HG02943 (cell line): ENCODE measurements around the gene AGER.
"Not testable (repeated sequence)": the region's sequence is repeated elsewhere in the genome, so short reads cannot be mapped to it uniquely, and the experiment has no call there.

Experiments
- ATAC-seq: cut with Tn5 transposase; IDR thresholded peaks from one replicate; pipeline ENCODE4 v1.9.1; 2021; ENCODE audit warnings: mild to moderate bottlenecking, low read depth, moderate library complexity; ENCODE audit not compliant: unreplicated experiment

The AGER gene

DNA sequence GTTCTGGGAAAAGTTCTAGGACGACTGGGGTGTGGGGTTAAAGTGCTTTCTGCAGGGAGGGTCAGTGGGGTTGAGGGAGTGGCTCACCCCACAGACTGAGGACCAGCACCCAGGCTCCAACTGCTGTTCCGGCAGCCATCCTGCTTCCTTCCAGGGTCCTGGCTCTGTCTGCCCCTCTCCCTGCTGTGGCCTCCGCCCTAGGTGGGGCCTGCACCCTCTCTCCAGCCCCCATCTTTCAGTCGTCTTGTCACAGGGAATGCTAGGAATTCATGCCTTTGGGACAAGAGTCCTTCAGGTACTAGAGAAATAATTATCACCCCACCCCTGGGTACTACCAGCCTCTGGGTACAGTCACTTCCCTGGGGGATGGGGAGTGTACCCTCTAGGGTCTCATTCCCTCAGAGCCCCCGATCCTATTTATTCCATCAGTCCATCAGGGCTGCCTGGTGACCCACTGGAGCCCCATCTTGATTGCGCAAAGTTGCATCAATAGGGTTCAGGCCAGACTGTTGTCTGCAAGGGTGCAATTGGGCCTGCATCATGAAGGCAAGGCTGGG, at the start of gene AGER:
Gene AGER, minus strand, starts transcription at position 170 of the 557 bp plus-strand sequence. Its CDS starts 31 bp downstream, at position 139.
- ATAC-seq = no peak

DNA sequence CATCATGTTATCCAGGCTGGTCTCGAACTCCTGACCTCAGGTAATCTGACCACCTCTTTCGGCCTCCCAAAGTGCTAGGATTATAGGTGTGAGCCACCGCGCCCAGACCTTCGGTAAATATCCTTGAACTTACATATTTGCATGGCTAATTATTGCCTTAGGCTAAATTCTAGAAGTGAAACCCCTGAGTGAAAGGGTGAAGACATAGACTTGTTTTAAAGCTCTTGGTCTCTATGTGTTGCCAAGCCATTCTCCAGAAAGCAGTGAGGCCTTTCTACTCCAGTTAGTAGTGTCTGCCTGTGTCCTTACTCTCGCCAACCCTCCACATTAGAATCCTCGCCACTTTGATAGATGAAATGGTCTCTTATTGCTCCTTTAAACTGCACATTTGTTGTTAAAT, 42.4 kb upstream of the AGER start:
- ATAC-seq = no peak

DNA sequence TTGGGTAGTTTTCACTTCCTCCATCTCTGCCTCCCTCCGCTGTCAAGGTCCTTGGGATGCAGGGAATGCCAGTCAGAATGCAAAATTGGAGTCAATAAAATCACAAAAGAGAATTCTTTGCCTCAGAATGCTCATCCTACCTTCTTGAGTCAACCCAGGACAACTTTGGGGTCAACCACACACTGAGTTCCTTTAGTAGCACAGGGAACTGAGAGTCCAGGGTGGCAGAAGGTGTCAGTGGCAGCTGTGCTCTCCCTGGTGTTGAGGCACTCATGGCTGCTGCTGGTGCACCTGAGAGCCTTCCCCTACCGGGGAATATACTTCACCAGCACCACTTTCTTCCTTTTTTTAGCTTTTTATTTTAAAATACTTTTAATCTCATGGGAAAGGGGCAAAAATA, 40.6 kb upstream of the AGER start:
- ATAC-seq = no peak

DNA sequence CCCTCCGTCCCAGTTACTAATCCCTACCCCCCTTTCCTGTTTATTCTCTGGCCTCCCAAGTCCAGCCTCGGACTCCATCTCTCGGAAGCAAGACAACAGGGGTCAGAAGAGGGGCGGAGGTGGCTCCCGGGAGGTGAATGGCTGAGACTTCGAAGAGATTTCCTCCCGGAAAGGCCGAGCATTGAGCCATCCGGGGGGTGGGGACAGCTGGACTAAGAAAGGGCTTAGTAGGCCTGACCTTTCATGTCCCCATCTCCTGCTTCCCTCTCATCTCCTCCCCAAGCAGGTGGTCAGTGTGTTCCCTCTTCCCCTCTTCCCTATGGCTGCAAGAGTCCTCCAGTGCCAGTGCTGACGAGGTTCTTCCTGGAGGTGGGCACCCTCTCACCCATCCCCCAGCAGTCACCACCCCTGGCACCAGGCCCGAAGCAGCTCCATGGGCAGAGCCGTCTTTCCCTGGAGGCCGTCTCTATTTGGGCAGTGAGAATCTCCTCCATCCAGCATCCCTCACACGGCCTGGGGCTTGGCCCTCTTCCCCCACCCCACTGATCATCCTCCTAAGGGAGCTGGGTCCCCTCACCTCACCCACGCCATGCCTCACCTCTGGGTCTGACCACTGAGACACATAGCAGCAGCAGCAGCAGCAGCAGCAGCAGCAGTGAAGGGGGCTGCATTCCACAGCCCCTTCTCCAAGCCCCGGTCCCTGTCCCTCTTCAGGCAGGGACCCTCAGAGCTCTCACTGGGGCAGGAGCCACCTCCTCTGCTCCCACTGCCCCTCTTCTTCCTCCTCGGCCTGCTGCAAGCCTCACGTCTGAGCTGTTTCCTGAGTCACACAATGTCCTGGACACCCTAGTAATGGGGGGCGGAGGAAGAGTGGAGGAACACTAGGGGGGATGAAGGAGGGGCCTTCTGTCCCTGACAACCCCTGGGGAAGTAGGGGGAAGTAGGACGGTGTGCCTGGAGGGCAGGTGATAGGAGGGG, 39.5 kb upstream of the AGER start, which contains the start of gene NOTCH4:
Gene NOTCH4, minus strand, starts transcription at position 810 of the 978 bp plus-strand sequence. Its CDS starts 139 bp downstream, at position 671.
- no peak for ATAC-seq

DNA sequence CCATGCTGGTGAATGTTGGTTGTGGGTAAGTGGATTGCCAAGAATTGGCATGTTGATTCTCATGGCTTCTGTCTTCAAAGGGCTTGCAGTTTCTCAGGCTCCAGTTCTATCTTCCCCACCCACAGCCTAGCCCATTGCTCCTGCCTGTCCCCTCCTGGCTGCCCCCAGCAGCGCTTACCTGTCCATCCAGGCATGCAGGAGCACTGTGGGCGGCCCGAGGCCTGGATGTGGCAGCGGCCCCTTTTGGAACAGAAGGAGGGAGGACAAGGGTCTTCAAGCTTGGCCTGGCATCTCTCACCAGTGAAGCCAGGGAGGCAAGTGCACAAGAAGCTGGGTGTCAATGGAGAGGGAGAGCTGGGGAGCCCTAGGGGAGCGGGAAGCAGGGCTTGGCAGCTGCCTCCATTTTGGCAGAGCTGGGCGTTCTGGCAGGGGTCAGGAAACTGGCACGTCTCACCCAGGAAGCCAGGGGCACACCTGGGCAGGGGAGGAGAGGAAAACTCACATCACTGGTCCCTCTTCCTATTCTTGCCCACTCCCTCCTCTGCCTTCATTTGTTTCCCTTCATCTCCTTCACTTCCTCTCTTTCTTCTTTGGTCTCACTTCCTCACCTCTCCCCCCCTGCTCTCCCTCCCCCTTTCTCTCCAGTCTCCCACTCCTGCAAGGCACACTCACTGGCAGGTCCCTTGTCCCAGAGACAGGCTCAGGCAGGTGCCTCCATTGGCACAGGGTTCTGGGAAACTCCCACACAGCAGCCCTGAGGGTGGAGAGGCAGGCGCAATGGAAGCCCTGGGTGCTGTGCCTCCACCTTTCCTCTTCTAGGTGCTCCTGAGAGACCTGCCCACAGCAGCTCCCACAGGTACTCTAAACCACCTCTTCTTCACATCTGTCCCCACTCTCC, 38.5 kb upstream of the AGER start:
- ATAC-seq = no peak

DNA sequence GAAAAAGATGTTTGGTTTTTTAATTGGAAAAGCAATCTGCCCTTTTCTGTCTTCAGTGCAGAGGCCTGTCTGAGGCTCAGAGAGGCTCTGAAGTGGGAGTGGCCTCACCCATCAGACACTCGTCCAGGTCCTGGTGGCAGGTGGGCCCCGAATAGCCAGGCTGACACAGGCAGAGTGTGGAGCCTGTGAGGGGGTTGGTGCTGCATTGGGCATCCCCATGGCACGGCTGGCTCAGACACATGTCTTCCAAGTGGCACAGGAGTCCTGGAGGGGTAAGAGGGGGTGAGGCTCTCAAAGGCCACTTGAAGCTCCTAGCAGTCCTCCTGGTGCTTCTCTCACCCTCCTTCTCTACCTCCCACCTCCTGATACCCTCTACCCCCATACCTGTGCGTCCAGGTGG, 36.0 kb upstream of the AGER start:
- no peak for ATAC-seq

DNA sequence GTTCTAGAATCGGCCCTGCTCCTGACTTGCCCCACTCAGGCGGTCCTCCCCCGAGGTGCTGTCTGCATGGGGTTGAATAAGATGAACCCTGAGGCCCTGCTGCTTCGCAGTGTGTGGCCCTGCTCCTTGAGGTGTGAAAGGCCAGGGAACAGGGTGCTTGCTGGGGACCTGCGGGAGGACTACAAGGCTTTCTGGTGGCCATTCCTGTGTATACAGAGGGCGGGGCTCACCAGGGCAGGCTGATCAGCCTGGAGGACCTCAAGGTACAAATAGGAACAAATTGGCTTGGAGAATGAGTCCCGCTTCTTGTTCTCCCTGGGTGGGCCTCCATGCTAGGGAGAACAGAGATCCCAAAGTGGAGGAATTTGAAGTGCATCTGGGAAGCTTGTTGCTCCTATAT, 34.1 kb upstream of the AGER start:
- ATAC-seq = no peak

DNA sequence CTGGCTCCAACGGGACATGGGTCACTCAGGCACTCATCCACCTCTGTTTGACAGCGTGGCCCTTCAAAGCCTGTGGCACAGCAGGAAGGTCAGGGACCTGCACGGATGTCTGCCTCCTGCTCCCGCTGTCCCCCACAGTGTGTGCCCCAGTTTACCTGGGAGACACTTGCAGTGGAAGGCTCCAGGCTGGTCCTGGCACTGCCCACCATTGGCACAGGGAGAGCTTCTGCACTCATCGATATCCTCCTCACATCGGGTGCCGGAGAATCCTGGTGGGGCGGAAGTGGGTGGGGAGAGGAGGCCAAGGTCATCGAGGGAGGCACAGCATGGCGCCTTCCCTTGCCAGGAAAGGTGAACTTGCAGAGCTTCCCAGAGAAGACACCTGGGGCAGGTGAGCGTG, 32.9 kb upstream of the AGER start:
- ATAC-seq = no peak

DNA sequence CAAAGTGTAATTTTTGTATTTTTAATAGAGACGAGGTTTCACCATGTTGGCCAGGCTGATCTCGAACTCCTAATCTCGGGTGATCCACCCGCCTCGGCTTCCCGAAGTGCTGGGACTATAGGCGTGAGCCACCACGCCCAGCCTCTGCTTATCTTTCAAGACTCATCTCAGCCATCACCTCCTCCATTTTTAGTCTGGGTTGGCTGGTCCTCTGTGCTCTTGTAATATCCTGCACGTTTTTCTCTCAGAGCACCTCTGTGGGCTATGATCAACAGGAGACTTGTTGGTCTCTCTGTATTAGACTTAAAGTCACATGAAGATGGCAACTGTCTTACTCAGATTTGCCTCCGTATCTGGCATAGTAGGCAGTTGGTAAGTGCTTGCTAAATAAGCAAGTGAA, 32.2 kb upstream of the AGER start:
- no peak for ATAC-seq

DNA sequence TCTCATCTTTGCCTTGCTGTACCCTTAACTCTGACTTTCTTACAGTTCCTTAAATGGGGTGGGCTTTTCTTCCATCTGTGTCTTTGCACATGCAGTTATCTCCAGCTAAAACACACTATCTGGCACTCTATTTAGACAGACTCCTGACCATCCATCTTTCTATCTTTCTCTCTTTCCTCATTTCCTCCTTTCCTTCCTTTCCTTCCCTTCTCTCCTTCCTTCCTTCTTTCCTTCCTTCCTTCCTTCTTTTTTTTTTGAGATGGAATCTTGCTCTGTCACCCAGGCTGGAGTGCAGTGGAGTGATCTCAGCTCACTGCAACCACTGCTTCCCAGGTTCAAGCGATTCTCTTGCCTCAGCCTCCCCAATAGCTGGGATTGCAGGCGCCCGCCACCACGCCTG, 31.6 kb upstream of the AGER start:
- no peak for ATAC-seq

DNA sequence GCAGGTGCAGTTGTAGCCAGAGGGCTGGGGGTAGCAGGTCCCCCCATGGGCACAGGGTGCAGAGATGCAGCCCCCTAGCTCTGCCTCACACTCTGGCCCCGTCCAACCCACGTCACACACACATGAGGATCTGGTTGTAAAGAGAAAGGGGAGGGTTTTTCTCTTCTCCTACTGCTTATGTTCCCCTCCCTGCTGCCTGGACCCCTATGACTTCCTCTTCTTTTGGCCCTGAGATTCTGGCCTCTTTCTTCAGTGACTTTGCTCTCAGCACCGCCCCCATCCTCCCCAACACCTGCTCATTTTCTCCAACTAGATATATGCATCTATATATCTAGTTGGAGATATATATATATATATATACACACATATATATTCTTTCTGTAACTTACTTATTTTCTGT, 30.1 kb upstream of the AGER start:
- no peak for ATAC-seq

DNA sequence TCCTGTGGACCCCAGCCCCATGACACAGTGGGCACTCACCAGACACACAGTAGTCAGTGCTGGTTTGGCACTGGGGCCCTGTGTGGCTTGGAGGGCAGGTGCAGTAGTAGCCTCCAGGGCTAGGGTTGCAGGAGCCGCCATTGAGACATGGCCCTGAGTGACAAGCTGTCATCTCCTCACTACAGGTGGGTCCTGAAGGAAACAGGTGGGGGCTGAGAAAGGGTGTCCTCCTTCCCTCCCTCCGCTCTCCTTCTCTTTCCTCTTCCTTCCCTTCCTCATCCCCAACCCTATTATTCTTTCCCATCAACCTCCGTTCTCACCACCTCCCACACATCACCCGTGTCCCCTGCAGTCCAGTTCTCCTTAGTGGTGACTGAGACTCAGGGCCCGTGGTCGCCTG, 29.6 kb upstream of the AGER start:
- ATAC-seq = no peak

DNA sequence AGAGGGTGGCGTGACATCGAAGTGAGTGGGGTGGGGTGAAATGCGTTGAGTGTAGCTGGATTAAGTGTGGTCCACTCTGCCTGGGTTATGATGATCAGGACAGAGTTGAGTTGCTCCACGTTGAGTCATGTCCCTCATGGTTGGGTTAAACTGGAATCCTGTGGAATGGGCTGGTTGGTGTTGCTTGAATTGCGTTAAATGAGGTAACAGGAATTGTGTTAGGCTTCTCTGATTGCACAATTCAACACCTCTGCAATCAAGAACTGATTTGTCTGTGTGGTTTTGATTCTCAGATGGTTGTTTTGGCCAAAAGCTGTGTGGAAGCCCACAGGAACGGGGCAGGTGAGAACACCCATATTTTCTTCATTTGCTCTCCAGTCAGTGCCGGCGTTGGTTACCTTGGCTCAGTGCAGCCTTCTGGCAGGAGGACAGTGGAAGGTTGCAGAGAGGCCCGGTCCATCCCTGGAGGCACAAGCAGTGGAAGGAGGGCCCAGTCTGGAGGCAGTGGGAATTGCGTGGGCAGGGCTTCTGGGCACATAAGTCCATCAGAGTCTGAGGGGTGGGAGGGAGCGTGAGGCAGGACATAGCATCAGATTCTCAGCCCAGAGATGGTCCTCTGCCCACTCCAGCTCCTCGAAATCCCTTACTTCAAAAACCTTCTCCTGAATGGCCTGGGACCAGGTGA, 28.2 kb upstream of the AGER start:
- ATAC-seq = no peak

DNA sequence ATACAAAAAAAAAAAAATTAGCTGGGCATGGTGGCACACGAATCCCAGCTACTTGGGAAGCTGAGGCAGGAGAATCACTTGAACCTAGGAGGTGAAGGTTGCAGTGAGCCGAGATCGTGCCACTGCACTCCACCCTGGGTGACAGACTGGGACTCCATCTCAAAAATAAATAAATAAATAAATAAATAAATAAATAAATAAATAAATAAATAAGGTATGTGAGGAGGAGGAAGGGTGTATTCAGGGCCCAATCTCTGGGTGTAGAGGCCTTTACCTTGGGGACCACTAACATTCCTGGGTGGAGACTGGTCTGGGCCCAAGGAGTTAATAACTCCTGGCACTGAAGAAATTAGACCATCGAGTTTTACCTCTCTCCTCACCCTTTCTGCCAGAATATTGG, 27.4 kb upstream of the AGER start:
- not testable (repeated sequence) for ATAC-seq

DNA sequence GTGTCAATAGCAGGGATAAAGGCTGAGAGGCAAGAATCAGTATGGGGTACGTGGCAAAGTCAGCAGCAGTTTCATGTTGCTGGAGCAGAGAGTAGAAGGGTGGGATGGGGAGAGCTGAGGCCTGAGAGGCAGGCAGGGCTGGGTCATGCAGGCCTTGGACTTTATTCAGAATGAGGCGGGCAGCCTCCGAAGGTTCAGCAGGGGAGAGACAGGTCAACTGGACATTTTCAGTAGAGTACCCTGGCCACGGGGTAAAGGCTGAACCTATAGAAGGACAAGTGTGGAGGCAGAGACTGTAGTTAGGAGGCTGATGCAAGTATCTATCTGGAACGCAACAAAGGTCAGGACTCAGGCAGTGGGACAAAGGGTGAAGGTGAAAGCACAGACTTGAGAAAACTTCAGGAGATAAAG, 26.1 kb upstream of the AGER start:
- no peak for ATAC-seq

DNA sequence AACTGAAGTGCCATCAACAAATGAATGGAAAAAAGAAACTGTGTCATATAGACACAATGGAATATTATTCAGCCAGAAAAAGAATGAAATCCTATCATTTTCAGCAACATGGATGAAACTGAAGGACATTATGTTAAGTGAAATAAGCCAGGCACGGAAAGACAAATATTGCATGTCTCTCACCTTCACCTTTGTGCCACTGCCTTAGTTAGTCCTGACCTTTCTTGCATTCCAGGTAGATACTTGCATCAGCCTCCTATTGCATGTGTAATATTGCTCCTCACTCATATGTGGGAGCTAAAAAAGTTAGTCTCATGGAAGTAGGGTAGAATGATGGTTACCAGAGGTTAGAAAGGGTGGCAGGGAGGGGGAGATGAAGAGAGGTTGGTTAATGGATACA, 24.9 kb upstream of the AGER start:
- ATAC-seq = no peak

DNA sequence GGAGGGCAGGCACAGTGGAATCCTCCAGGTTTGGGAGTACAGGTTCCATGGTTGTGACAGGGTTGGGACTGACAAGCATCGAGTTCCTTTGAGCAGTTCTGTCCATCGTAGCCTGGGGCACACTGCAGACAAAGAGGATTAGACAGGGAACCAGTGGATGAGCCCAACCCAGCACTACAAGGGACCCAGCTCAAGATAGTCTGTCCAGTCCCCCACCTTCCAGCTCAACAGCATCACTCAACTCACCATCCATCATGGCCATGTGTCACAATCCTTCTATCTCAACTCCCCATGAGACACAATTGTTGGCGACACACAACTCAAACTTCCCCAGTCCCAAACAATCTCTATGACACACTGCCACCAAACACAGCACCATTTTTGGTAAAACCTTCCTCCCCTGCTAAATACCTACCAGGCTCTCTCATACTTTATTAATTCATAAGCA, 20.2 kb upstream of the AGER start:
- no peak for ATAC-seq

DNA sequence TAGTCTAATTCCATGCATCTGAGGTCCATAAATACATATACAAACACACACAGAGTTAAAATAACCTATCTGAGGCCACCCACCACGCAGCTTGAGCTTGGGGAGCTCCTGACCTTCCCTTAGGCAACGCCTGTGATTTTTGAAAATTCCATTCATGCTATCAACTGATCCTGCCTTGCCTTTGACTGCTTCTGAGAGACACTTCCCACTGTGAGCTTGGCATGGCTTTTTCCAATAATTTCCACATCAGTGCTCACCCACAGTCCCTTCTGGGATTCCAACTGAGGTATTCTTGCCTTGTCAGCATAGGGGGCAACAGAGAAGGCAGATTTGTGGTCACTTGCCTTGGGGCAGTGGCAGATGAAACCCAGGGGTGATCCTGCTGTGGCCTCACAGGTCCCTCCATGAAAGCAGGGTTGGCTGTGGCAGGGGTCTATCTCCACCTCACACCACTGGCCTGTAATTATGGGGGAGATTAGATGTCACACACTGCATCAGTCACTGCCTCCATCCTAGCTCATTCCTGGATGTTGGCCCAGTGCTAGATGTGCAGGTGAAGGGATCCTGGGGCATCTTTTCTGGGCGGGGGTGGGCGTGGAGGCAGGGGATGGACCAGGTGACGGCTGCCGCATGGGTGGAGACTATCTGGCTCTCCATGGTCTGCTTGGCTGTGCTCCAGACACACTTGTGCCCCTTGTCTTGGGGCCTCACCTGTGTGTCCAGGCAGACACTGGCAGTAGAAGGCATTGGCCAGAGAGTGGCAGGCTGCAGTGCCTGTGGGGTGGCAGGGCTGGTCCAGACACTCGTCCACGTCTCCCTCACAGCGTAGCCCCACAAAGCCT, 19.6 kb upstream of the AGER start:
- no peak for ATAC-seq

DNA sequence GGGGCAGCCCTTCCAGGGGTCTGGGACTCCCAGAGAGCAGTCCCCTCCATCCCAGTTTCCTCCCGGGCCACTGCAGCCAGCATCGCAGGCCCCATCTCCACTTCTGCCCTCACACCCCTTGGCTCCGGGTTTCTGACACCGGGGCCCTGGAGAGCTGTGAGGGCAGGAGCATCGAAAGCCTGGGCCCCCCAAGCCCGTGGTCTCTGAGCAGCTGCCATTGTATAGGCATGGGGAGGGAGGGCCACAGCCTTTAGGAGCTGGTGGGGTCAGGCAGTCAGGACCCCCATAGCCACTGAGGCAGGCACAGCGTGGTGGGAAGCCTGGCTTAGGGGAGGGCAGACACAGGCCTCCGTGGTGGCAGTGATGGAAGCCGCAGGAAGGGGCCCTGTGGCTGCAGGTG, 18.1 kb upstream of the AGER start:
- ATAC-seq = no peak
